AG20443 (cell line): ENCODE data around the gene NUP98.

ENCODE experiments used
- DNase-seq: peaks from one replicate; pipeline ENCODE4 v3.0.0; 2012; ENCODE audit warnings: low spot score, mixed read lengths

The NUP98 gene

DNA sequence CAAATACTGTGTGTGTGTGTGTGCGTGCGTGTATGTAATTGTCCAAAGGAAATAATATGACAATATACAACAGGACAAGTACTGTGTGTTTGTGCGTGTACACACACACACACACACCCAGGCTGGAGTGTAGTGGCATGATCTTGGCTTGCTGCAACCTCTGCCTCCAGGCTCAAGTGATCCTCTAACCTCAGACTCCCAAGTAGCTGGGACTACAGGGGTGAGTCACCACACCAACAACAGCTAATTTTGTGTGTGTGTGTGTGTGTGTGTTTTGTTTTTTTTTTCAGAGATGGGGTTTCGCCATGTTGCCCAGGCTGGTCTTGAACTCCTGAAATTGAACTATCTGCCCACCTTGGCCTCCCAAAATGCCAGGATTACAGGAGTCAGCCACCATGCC lies 61.5 kb downstream of the NUP98 start:
- no peak for DNase-seq

DNA sequence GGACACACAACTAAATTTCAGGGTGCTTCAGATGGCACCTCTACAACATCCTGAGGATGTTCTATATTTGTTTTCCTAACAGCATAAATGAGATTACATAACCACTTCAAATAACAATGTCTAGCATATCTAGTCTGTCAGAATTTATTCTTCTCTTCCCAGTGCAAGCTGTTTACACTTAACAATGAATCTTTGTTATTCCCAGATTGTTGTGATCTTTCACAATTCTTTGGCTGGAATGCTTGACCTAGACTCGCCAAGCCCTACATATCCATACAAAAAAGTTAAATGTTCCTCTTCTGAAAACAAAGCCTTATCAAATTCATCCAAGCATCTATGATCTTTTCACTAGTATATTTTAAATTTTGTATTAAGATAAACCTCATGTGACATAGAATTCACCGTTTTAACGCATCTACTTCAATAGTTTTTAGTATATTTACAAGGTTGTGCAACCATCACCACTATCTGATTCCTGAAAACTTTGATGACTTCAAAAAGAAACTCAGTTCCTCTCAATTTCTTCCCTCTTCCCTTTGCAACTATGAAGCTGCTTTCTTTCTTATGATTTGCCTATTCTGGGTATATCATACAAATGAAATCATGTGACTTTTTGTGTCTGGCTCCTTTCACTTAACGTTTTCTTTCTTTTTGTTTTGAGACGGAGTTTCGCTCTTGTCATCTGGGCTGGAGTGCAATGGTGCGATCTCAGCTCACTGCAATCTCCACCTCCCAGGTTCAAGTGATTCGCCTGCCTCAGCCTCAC lies 64.5 kb downstream of the NUP98 start:
- no peak for DNase-seq

DNA sequence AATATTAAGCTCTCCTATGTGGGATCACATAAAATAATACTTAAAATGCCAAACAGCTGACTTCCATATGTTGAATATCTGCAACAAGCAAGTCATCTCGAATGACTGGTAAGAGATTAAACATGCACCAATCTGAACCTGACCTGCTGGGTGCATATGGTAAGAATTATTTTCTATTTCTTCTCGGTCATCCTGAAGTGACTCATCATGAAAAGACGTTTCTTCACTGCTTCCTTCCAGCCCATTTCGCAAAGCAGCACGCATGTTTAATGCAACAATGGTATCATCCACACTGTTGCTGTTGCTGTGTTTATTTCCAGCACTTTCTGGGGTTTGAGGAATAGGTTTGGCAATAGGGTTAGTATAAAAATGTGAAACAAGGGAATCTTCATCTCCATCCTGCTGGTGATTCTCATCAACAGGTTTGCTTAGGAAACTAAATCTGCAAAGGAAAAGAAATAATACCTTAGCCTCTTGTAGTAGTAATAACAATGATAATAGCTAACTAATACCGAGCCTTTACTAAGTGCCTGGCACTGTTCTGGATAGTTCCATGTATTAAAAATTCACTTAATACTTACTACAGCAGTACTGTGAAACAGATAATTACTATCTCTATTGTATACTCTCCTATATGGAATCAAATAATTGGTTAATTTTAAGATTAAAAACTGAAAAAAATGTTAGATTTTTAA lies 74.2 kb downstream of the NUP98 start:
- DNase-seq, result peak; percentile 87

DNA sequence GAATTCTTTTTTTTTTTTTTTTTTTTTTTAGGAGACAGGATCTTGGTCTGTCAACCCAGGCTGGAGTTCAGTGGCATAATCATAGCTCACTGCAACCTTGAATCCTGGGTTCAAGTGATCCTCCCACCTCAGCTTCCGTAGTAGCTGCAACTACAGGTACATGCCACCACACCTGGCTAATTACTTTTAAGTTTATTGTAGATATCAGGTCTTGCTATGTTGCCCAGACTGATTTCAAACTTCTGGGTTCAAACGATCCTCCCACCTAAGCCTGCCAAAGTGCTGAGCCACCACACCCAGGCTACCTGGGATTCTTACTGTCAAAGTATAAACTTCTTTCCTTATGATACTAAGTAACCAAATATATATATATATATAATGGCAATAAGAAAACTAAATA lies 75.3 kb downstream of the NUP98 start:
- no peak for DNase-seq

DNA sequence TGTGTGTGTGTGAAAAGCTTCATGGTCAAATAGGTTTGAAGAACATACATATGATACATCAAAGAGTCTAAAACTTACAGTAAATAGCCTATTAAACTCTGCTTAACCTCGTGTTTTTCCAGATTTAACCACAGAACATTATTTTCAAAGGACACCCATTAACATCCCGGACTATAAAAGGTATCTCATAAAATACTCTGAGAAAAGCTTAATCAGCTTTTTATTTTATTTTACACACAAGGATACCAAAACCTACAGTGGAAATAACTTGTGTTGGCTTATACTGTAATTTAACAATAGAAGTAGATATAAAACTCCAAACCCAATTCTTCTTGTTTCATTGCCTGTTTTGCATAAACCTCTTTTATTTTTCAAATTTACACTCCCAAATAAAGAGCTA lies 76.4 kb downstream of the NUP98 start:
- DNase-seq, result no peak

DNA sequence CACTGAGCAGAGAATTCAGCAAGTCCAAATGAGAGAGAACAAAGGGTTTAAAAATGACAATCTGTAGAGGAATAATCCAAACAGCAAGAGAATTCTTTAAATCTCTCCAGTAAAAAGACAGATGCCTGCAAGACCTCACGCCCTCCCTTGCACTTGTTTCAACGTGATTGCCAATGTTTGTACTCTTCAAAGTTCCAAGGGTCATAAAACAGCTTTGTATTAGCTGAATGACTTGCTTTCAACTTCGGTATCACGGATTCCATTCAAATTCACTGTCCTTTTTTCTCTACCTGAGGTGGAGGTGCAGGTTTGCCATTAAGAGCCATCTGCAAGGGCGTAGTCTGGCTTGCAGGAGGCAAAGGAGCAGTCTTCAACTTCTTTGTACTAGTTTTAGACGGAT lies 85.1 kb downstream of the NUP98 start:
- no peak for DNase-seq

DNA sequence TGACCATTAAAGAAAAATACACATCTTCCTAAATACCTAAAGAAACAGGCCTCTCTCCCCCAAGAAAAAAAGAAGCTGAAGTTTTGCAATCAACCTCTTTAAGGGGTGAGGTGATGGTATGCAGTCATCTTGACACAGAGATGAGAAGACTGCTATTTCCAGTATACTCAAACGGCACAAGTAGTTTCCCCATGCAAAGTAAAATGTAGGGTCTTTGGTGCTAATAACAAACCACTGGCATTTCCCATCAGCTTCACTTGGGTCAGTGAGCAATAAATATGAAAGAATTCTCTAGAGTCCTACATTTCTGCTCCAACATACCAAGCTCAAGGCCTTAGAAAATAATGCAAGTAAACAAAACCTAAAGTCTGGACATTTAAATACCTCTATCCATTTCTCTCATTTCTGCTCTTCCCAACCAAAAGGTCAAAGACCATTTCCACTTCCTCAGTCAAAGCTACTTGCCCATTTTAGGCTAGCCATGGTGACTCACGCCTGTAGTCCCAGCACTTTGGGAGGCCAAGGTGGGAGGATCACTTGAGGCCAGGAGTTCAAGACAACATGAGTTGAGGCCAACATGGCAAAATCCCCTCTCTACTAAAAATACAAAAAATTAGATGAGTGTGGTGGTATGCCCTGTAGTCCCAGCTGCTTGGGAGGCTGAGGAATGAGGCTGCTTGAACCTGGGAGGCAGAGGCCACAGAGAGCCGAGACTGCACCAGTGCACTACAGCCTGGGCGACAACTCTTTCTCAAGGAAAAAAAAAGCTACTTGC lies 86.7 kb downstream of the NUP98 start:
- no peak for DNase-seq

DNA sequence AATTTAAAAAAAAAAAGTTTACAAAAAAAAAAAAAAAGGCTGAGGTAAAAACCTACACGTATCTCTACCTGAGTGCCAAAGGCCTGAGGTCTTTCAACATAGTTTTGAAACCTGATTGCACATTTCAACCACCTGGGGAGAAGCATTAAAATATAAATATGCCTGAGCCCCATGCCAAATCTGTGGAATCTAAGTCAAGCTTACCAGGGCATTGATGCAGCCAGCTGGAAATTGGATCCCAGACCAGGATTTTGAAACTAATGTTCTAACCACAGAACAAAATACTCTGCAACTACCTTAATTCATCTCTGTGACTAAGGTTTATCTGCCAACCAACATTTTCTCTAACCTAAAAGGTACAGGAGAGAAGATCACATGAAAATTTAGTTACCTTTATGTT lies 87.4 kb downstream of the NUP98 start:
- peak; percentile 30 for DNase-seq

DNA sequence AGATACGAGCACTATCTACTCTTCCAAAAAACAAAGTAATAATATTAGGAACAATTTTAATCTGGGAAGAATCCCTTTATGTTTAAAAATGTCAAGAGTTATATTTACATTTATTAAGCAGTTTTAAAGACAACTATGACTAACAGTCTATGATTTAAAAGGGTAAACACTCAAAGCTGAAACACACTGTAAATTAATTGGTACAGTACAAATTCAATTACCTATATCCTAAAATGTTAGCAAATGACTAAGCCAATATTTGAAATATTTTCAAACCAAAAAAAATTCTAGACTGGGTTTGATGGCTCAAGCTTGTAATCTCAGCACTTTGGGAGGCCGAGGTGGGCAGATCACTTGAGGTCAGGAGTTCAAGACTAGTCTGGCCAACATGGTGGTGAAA lies 90.2 kb downstream of the NUP98 start:
- DNase-seq, result no peak

DNA sequence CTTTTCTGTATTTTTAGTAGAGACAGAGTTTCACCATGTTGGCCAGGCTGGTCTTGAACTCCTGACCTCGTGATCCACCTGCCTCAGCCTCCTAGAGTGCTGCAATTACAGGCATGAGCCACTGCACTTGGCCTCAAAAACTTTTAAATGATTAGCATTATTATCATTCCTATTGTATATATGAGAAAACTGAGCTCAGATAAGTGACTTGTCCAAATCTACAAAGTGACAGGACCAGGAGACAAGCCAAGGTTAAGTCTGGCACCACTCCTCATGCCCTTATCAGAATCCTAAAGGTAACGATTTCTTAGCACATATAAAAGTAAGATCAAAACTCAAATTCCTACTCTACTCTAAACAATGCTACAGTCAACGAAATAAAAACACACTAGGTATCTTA lies 94.0 kb downstream of the NUP98 start:
- no peak for DNase-seq

DNA sequence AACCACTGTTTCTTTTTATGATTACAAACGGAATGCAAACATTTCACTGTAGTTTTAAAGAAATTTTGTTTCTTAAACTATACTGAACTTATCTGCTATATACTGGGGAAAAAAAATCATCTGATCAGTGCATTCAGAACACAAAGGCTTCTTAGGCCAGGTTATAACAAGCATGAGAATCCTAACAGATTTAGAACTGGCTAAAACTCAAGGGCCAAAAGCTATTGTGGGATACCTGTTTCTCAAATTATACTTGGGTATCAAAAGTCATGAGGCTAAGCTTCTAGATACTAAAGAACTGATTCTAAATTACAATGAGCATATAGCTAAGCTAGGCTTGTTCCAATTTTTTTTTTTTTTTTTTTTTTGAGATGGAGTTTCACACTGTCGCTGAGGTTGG lies 96.4 kb downstream of the NUP98 start:
- no peak for DNase-seq

DNA sequence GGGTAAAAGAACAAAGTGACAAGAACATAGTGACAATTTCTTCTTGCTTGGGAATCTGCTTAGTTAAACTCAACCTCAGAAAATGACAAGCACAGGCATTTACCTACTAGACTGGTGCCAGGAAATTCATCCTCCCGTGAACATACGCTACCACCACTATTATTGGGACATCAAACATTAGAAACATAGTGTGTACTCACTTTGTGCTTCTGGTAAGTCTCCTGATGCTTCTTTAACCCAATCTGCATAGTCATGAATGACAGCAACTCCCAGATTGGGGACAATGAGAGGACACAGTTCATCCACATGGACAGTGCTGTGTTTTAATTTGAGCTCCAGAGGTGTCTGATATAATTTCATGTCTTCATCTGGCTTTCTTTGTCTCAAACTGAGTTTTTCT lies 96.9 kb downstream of the NUP98 start:
- no peak for DNase-seq

DNA sequence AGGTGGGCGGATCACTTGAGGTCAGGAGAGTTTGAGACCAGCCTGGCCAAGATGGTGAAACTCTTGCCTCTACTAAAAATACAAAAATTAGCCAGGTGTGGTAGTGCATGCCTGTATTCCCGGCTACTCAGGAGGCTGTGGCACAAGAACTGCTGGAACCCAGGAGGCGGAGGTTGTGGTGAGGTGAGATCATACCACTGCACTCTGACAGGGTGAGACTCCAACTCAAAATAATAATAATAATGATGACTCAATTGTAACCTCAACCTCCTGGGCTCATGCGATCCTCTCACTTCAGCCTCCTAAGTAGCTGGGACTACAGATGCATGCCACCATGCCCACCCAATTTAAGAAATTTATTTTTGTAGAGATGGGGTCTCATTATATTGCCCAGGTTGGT lies 110.6 kb downstream of the NUP98 start:
- no peak for DNase-seq

DNA sequence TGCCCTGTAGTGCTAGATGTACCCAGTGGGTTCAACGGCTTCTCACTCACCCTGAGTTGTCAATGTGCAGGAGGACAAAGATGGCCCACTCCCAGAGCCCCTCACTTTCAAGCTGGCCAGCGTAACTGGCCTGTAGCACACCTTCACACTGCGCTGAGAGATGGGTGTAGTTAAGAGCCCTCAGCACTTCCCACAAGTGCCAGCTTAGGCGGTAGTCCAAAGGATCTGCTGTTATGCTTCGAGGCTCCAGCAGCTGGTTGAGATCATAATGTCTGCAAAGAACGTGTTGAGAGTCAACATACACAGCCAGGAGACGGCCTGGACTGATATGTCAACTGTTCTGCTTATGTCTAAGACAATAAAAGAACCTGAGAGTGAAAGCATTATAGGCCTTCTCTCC lies 111.4 kb downstream of the NUP98 start:
- DNase-seq, result no peak

DNA sequence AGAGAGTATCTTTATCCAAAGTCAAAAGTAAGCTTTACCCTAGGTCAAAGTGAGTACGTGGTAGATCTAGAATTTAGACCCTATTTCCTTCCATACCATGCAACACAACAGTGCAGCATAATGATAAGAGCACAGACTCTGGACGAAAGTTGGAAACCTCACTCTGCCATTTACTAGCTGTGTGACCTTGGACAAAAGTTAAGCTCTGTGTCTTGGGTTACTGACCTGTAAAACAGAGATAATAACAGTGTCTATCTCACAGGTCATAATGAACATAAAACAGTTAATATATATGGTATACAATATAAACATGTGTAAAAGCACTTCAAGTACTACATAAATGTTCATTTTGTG lies 112.6 kb downstream of the NUP98 start:
- peak; percentile 10 for DNase-seq

DNA sequence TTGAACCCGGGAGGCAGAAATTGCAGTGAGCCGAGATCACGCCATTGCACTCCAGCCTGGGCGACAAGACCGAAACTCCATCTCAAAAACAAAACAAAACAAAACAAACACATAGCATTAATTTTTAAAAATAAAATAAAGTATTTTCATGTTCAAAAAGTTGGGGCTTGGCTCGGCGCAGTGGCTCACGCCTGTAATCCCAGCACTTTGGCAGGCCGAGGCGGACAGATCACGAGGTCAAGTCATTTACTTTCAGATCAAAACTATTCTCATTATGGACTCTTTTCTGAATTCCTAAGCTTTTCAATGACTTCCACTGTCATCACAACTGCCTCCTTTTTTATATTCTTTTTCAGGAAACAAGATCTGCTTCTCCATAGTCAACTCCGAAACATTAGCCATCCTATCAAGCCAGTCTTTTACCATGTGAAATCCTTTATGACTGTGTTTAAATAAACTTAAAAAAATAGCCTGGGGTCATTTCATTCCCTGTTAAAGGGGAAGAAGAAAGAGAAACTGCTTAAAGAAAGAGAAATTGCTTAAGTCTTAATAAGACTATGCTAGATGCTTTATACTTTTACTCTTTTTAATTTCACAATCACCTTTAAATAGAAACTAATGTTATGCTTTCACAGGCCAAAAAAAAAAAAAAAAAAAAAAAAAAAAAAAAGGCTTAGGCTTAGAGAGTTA lies 113.1 kb downstream of the NUP98 start:
- no peak for DNase-seq

DNA sequence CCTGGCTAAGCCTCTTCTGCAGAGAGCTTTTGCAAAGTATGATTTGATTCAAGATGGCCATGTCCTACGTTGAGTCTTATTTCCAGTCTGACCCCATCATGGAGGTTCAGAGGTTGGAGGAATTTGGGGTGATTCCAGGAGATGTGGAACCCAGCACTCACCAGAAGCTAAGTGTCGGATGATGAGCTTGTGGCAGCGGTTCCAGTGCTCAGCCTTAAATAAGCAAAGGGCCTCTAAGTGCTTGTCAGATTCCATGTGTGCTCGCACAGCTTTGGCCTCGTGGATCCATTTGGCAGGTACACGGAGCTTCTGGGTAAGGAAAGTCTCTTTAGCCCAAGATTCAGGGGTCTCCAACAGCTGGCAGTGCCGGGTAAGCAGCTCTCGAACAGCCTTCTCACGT lies 114.3 kb downstream of the NUP98 start:
- DNase-seq, result no peak

DNA sequence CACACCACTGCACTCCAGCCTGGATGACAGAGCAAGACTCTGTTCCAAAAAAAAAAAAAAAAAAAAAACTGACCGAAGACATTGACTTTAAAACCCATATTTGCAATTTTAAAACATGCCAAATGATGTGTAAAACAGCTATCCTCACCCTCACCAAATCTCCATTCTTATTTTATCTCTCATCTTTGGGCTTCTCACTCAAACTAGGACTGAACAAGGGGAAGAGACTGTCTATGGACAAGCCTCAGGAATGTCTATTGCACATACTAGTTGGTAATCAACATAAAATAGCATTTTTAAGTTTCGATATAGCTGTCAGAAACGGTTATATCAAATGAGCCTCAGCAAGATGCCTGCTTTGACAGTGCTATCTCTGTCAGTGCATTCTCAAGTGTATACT lies 118.3 kb downstream of the NUP98 start:
- no peak for DNase-seq

DNA sequence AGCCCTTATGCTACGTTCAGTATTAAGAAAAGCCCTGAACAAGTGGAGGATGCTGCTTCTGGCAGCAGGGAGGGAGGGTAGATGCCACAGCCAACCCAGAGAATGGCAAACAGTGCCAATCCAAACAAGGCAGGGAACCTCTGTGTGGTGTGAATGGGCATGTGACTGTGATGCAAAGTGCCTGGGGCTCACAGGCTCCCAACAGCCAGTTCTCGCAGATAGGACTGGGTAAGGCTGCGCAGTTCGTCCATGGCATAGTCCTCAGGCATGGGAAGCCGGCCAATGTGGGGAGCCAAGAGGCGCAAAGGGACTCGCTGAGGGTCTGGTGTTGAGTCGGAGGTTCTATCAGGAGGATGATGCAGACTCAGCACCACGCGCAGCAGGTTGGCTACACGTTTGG lies 121.4 kb downstream of the NUP98 start:
- DNase-seq, result peak; percentile 6

DNA sequence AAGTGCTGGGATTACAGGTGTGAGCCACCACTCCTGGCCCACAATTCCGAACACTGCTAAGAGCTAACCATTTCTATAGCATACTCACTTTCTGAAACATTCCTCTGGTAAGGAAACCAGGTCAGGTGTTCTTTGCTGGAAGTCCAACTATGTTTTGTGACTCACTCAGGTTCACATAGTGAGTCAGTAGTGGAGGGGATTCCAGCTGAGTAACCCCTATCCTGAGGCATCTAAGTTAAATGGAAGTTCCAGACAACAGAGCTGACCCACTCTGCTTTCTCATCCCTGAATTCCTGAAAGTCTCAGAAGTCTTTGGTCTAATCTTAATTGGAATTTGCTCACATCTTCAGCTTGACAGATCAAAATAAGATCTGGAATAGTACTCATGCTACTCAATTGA lies 123.2 kb downstream of the NUP98 start:
- peak; percentile 7 for DNase-seq

DNA sequence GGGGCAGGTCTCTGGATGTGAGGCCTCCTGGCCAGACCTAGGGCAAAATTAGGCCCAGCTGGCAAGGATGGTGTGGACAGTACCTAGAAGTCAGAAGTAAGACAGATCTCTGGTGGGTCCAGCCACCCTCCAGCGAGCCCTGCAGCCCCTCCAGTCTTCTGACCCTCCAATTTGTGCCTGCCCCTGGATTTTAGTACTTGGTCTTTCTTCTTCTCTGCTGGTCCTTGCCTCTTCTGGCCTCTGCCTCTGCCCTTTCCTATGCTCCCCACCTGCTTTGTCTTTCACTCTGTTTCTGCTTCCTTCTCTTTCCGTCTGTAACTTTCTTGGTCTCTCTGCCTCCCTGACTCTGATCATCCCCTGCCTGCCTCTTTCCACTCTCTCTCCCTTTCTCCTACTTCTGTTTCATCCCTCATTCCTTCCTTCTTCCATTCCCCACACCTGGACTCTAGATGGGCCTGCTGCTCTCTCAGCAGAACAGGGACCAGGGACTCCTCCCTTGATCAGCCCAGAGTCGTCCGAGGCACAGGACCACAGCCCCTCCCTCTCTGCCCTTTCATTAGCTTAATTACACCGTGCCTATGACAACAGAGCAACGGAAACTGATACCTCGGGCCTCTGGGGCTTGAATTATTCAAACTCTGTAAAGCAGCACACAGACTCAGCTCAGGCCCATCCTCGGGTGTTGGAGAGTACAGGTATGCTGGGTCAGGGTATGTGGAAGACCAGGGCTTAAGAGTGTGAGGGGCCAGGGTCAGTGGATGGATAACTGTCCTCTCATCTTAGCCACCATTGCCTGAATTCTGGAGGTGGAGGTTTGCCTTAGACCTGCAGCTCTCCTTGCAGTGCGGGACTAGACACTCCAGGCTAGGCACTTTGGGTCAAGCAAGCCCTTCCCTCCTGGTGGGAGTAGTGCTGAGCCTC lies 125.8 kb downstream of the NUP98 start, which contains the start of gene CHRNA10:
Gene CHRNA10 (minus strand): TSS at position 51 of the 921 bp plus-strand sequence. CDS start 72 bp downstream, outside the sequence.
- peak; percentile 6 for DNase-seq
